Prostate gland (tissue), 2 donors: ENCODE data around the gene TEC. TPM values are rescaled to one million over a fixed set of nuclear protein-coding genes. Genes with fewer than 3 reads are reported as not detected.

Experiments used
- DNase-seq: peaks from one replicate; pipeline ENCODE4 v3.0.0-alpha.2; 2019; ENCODE audit warnings: low spot score
- H3K27ac ChIP-seq, 2 donors: fragments of 200-600 bp; sonication (generic); 2 replicates each; pipeline ENCODE4 v1.5.1; 2017 to 2019
- H3K27me3 ChIP-seq: fragments of 200-600 bp; sonication (generic); replicated peaks from 2 replicates; pipeline ENCODE4 v1.5.1; 2019; ENCODE audit not compliant: insufficient read depth
- H3K36me3 ChIP-seq, 2 donors: fragments of 200-600 bp; sonication (generic); 1 replicate in 1 of 2; 2 replicates in 1 of 2; pipeline versions ENCODE4 v1.5.1 to v1.8.1; 2017 to 2019
- H3K4me1 ChIP-seq: fragments of 200-600 bp; sonication (generic); replicated peaks from 2 replicates; pipeline ENCODE4 v1.5.1; 2019
- H3K4me3 ChIP-seq, 2 donors: fragments of 200-600 bp; sonication (generic); 2 replicates each; pipeline ENCODE4 v1.5.1; 2017 to 2019
- H3K9me3 ChIP-seq: fragments of 200-600 bp; sonication (generic); 2 replicates; pipeline ENCODE4 v1.5.1; 2017
- CTCF ChIP-seq, 4 experiments: fragments of 200-600 bp in 2 of 4; fragments of 450-650 bp in 2 of 4; sonication (generic) in 2 of 4; IDR thresholded peaks; 1 replicate in 3 of 4; 2 replicates in 1 of 4; pipeline ENCODE4 v1.5.1; 2016 to 2019; ENCODE audit warnings: antibody characterized with exemption in 4 of 4, mild to moderate bottlenecking in 2 of 4, moderate library complexity in 2 of 4
- POLR2A ChIP-seq: fragments of 450-650 bp; IDR thresholded peaks from one replicate; pipeline ENCODE4 v1.6.1; 2016; ENCODE audit warnings: antibody characterized with exemption, mild to moderate bottlenecking
- POLR2AphosphoS5 ChIP-seq: sonication (generic); formaldehyde crosslinking; IDR thresholded peaks from one replicate; pipeline ENCODE4 v1.6.1; 2017; ENCODE audit warnings: antibody characterized with exemption
- WGBS: methylation state at CpG from one replicate; pipeline ENCODE4 v1.1.5; 2018; 5-methylcytosine and 5-hydroxymethylcytosine counted together
- intact Hi-C: fragments of 100-400 bp; cut with DNase I; formaldehyde crosslinking; loops from one replicate; pipeline ENCODE4 v1.14.2; 2022
- total RNA-seq, 2 donors: library from RNA; depleted of rRNA; stranded (reverse); fragments of >200 nt; gene quantifications; one replicate each; pipeline ENCODE4 v1.1.0, GENCODE V29; 2016

TEC gene
- total RNA-seq, 2 donors from 2014 or later, result 0.96 to 6.4 TPM

DNA sequence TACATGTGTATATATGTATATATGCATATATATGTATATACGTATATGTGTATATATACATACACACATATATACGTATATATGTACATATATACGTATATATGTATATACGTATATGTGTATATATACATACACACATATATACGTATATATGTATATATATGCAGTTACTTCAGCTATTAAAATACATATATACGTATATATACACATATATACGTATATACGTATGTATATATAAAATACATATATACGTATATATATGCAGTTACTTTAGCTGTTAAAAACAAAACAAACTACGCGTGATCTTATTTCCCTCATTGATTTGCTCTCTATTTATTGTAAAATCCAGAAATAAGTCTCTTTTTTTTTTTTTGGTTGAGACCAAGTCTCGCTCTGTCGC lies 149.5 kb downstream of the TEC start:
- Histone ChIP-seq H3K9me3 (no peaks in the 10 kb centered on the region), H3K27ac (no peak overlapping the region), H3K27me3 (no peaks in the 10 kb centered on the region), H3K4me1 (no peaks in the 10 kb centered on the region), H3K4me3 (no peak overlapping the region), H3K36me3 (no peaks in the 10 kb centered on the region)
- TF ChIP-seq POLR2AphosphoS5, result no peak
- 96% methylated on average over 13 of the region's 13 CpGs for WGBS
- intact Hi-C loops, result no loop called here
- DNase-seq, result no peak

GRCh38 chr4:48119646-48120045 lies 150.0 kb downstream of the TEC start:
- no peaks in the 10 kb centered on the region for H3K27me3 ChIP-seq
- no peak overlapping the region for H3K4me3 ChIP-seq
- H3K36me3 ChIP-seq, result no peaks in the 10 kb centered on the region
- no peak for DNase-seq
- TF ChIP-seq POLR2A (no peak), CTCF (IDR thresholded peaks at IDR 0.05) (no peak), POLR2AphosphoS5 (no peak)
- H3K4me1 ChIP-seq, result no peaks in the 10 kb centered on the region
- H3K27ac ChIP-seq, result no peak overlapping the region
- no peaks in the 10 kb centered on the region for H3K9me3 ChIP-seq
- intact Hi-C loops, result no loop called here

DNA sequence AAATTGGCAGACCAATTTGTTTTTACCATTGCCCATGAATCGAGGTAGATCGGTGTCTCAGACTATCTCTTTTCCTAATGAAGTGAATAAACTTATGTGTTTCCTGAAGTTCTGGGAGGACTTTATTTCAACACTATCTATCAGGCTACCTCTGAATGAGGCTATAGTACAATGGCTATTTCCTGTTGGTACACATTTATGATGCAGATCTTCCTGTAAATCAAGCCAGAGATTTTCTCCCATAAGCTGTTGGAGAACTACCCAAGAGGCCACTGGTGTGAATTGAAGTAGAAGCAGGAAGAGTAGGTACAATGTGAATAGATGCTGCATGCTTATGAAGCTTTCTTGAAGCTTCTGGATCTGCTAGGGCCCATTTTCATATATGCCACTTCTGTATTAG lies 151.6 kb downstream of the TEC start:
- Histone ChIP-seq H3K9me3 (no peaks in the 10 kb centered on the region), H3K27me3 (no peaks in the 10 kb centered on the region), H3K4me3 (no peak overlapping the region), H3K27ac (no peak overlapping the region), H3K36me3 (no peaks in the 10 kb centered on the region), H3K4me1 (no peaks in the 10 kb centered on the region)
- no peak for TF ChIP-seq POLR2A
- no peak for TF ChIP-seq CTCF (IDR thresholded peaks at IDR 0.05)
- TF ChIP-seq POLR2AphosphoS5, result no peak
- DNase-seq, result no peak
- 93% methylated on average over 2 of the region's 2 CpGs for whole genome bisulfite sequencing
- intact Hi-C loops, result no loop called here

DNA sequence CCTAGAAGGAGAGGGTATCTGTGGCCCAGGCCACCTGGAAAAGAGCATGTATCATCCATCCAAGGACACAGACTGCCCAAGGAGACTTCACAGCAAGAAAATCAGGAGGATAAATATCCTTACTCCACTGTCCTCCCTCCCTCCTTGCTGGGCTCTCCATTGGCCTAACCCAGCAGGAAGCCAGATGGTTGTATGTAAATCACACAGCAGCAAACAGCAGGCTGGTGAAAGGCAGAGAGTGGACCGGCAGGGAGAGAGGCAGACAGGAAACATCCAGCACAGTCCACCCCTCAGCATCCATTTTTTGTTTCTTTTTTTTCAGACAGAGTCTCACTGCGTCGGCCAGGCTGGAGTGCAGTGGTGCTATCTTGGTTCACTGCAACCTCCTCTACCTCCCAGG lies 153.1 kb downstream of the TEC start:
- Histone ChIP-seq H3K27ac (no peak overlapping the region), H3K27me3 (no peaks in the 10 kb centered on the region), H3K4me1 (no peaks in the 10 kb centered on the region), H3K9me3 (no peaks in the 10 kb centered on the region), H3K4me3 (no peak overlapping the region), H3K36me3 (no peaks in the 10 kb centered on the region)
- TF ChIP-seq POLR2AphosphoS5 (no peak), POLR2A (no peak), CTCF (IDR thresholded peaks at IDR 0.05) (no peak)
- DNase-seq, result no peak
- 77% methylated on average over 3 of the region's 3 CpGs for WGBS
- intact Hi-C loops, result no loop called here

GRCh38 chr4:48114412-48114811 lies 155.2 kb downstream of the TEC start:
- Histone ChIP-seq H3K4me3 (no peak overlapping the region), H3K4me1 (no peaks in the 10 kb centered on the region), H3K9me3 (no peaks in the 10 kb centered on the region), H3K27me3 (no peaks in the 10 kb centered on the region), H3K27ac (no peak overlapping the region), H3K36me3 (no peaks in the 10 kb centered on the region)
- intact Hi-C loops, result no loop called here
- TF ChIP-seq CTCF (IDR thresholded peaks at IDR 0.05) (no peak), POLR2AphosphoS5 (no peak)
- DNase-seq, result no peak
- WGBS, result 61% methylated on average over 6 of the region's 6 CpGs
